Measurements from ENCODE around the gene NUDT3. TPM values are rescaled to one million over a fixed set of nuclear protein-coding genes. Genes with fewer than 3 reads are reported as not detected.

The NUDT3 gene
- total and polyA plus RNA-seq, 9 of the 15 experiments (the other 6 are each of a cell fraction or from before 2014, with no cell fraction given), result 5.4 to 81.2 (median 56.4) TPM

DNA sequence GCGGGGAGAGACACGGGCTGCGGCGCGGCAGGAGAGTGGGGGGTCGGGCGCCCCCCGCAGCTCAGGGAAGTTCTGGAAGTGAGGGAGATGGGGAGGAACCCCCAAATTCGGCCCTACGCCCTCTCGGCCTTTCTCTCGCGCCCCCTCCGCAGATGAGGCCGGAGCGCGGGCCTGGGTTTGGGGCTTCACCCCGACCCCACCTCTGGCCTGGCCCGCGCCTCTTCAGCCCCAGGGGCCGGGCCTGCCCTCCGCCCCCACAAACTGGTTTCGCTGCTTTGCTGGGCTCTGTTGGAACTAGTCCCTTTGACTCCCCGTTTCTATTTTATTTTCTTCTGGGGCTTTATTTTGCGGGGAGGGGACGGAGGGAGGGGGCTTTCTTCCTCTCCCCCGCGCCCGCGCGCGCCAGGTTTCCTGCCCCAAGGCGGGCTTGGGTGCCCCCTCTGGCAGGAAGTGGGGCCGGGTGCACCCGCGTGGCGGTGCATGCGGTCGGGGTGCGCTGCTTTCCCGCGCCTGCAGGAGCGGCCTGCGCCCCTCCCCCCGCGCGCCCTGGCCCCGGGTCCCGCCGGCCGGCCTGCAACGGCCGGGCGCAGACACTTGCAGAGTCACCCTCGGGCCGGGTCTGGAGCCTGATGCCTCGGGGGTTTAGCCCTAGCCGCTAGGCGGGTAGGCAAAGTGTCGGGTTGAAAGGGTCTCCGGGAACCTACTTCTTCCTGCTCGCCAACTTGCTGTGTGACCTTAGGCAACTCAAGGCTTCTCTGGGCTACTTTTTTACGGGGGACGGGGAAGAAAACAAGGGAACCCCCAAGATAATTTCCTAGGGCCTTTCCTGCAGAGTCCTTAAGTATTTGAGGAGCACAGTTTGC, 154.5 kb downstream of the NUDT3 start (continued):
- TF ChIP-seq HDAC8 (tag; IDR thresholded peaks at IDR 0.05) (peak; percentile 85; the same call in 1 of the 2 replicates), RNF2 (IDR thresholded peaks at IDR 0.05) (peak; percentile 92), PYGO2 (tag; IDR thresholded peaks at IDR 0.05) (no peak), RBM17 (IDR thresholded peaks at IDR 0.05; ENCODE audit: borderline replicate concordance, low read depth, low read length) (no peak), ZC3H11A (IDR thresholded peaks at IDR 0.05; ENCODE audit: low read depth, low read length) (peak; percentile 75; the same call in 1 of the 2 replicates), STAG1 (CRISPR knock-in tag; IDR thresholded peaks at IDR 0.05; ENCODE audit: borderline replicate concordance) (peak; percentile 61; the same call in 1 of the 2 replicates), MCM7 (IDR thresholded peaks at IDR 0.05) (no peak), SP2 (IDR thresholded peaks at IDR 0.05; ENCODE audit: extremely low read depth, low read depth, low read length, poor library complexity, severe bottlenecking) (no peak), FIP1L1 (IDR thresholded peaks at IDR 0.05; ENCODE audit: low read depth, low read length, poor library complexity, severe bottlenecking) (peak; percentile 97)
- TF ChIP-seq, protein P1, sequence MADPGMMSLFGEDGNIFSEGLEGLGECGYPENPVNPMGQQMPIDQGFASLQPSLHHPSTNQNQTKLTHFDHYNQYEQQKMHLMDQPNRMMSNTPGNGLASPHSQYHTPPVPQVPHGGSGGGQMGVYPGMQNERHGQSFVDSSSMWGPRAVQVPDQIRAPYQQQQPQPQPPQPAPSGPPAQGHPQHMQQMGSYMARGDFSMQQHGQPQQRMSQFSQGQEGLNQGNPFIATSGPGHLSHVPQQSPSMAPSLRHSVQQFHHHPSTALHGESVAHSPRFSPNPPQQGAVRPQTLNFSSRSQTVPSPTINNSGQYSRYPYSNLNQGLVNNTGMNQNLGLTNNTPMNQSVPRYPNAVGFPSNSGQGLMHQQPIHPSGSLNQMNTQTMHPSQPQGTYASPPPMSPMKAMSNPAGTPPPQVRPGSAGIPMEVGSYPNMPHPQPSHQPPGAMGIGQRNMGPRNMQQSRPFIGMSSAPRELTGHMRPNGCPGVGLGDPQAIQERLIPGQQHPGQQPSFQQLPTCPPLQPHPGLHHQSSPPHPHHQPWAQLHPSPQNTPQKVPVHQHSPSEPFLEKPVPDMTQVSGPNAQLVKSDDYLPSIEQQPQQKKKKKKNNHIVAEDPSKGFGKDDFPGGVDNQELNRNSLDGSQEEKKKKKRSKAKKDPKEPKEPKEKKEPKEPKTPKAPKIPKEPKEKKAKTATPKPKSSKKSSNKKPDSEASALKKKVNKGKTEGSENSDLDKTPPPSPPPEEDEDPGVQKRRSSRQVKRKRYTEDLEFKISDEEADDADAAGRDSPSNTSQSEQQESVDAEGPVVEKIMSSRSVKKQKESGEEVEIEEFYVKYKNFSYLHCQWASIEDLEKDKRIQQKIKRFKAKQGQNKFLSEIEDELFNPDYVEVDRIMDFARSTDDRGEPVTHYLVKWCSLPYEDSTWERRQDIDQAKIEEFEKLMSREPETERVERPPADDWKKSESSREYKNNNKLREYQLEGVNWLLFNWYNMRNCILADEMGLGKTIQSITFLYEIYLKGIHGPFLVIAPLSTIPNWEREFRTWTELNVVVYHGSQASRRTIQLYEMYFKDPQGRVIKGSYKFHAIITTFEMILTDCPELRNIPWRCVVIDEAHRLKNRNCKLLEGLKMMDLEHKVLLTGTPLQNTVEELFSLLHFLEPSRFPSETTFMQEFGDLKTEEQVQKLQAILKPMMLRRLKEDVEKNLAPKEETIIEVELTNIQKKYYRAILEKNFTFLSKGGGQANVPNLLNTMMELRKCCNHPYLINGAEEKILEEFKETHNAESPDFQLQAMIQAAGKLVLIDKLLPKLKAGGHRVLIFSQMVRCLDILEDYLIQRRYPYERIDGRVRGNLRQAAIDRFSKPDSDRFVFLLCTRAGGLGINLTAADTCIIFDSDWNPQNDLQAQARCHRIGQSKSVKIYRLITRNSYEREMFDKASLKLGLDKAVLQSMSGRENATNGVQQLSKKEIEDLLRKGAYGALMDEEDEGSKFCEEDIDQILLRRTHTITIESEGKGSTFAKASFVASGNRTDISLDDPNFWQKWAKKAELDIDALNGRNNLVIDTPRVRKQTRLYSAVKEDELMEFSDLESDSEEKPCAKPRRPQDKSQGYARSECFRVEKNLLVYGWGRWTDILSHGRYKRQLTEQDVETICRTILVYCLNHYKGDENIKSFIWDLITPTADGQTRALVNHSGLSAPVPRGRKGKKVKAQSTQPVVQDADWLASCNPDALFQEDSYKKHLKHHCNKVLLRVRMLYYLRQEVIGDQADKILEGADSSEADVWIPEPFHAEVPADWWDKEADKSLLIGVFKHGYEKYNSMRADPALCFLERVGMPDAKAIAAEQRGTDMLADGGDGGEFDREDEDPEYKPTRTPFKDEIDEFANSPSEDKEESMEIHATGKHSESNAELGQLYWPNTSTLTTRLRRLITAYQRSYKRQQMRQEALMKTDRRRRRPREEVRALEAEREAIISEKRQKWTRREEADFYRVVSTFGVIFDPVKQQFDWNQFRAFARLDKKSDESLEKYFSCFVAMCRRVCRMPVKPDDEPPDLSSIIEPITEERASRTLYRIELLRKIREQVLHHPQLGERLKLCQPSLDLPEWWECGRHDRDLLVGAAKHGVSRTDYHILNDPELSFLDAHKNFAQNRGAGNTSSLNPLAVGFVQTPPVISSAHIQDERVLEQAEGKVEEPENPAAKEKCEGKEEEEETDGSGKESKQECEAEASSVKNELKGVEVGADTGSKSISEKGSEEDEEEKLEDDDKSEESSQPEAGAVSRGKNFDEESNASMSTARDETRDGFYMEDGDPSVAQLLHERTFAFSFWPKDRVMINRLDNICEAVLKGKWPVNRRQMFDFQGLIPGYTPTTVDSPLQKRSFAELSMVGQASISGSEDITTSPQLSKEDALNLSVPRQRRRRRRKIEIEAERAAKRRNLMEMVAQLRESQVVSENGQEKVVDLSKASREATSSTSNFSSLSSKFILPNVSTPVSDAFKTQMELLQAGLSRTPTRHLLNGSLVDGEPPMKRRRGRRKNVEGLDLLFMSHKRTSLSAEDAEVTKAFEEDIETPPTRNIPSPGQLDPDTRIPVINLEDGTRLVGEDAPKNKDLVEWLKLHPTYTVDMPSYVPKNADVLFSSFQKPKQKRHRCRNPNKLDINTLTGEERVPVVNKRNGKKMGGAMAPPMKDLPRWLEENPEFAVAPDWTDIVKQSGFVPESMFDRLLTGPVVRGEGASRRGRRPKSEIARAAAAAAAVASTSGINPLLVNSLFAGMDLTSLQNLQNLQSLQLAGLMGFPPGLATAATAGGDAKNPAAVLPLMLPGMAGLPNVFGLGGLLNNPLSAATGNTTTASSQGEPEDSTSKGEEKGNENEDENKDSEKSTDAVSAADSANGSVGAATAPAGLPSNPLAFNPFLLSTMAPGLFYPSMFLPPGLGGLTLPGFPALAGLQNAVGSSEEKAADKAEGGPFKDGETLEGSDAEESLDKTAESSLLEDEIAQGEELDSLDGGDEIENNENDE (IDR thresholded peaks at IDR 0.05; ENCODE audit: low read depth, low read length), result no peak
- TF ChIP-seq, protein P2, sequence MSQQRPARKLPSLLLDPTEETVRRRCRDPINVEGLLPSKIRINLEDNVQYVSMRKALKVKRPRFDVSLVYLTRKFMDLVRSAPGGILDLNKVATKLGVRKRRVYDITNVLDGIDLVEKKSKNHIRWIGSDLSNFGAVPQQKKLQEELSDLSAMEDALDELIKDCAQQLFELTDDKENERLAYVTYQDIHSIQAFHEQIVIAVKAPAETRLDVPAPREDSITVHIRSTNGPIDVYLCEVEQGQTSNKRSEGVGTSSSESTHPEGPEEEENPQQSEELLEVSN (IDR thresholded peaks at IDR 0.05; ENCODE audit: borderline replicate concordance in 1 of 2, extremely low read depth in 1 of 2, insufficient read depth in 1 of 2, insufficient read length in 1 of 2, low read depth in 1 of 2, low read length in 1 of 2, poor library complexity in 1 of 2, severe bottlenecking in 1 of 2), result peak; percentile 99 to 100
